ENCODE data around the gene FRMD5. TPM values are rescaled to one million over a fixed set of nuclear protein-coding genes. Genes with fewer than 3 reads are reported as not detected.
A peak's percentile ranks its signal among the peaks of the same experiment; 100 is the strongest.

Gene FRMD5
- polyA plus RNA-seq, 1 donor (not counting 4 experiments of a cell fraction or from before 2014, with no cell fraction given) = 7.3 TPM

DNA sequence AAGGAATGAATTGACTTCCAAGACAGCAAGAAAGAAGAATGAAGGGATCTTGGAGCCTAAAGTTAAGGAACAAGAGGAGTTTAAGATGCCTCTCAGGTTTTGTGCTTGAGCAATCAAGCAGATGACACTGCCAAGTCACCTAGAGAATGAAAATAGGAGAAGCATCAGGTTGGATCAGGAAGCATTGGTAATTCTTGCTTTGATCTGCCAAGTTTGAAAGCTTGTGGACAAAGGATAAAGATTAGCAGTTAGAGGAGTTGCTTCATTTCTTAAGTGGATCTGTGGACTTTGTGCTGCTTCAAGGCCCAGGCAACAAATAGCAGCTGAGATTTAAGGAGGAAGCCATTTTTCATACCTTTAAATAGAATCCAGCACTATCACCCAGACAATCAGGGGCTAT lies 35.6 kb downstream of the FRMD5 start:
- Histone ChIP-seq H2AFZ (ENCODE audit: control insufficient read depth, low read length) (no peak overlapping the region), H3K9me1 (ENCODE audit: control insufficient read depth, extremely low read depth, insufficient read depth, low read length) (no peaks in the 10 kb centered on the region), H3K4me1 (ENCODE audit: control insufficient read depth, extremely low read depth, insufficient read depth, low read length) (peaks cover 30% of the 10 kb centered on the region), H3K79me2 (ENCODE audit: control insufficient read depth, insufficient read depth, low read length) (peaks cover 1% of the 10 kb centered on the region), H3K9ac (ENCODE audit: control insufficient read depth, extremely low read depth, insufficient read depth, low read length) (no peak overlapping the region), H3K4me2 (ENCODE audit: control insufficient read depth, extremely low read depth, insufficient read depth, low read depth, low read length) (no peak overlapping the region), H3K36me3 (ENCODE audit: control insufficient read depth in 2 of 2, extremely low read depth in 1 of 2, insufficient read depth in 2 of 2, low read length in 2 of 2) (peaks cover 0 to 1% of the 10 kb centered on the region in 2 experiments), H3K4me3 (ENCODE audit: control insufficient read depth in 2 of 3, extremely low read depth in 1 of 3, insufficient read depth in 2 of 3, low read depth in 1 of 3, low read length in 3 of 3) (no peak overlapping the region), H3K9me3 (ENCODE audit: control insufficient read depth, low read depth, low read length) (no peaks in the 10 kb centered on the region), H3K27ac (ENCODE audit: control insufficient read depth, insufficient read depth, low read length) (no peak overlapping the region), H4K20me1 (ENCODE audit: control insufficient read depth, extremely low read depth, insufficient read depth, low read length) (no peaks in the 10 kb centered on the region), H3K27me3 (ENCODE audit: control insufficient read depth, extremely low read depth, insufficient read depth, low read length) (no peaks in the 10 kb centered on the region)
- dilution Hi-C loops (cut with MboI; ENCODE audit: extremely low pct_ligation_motif_present, low sequenced_read_pairs) = no loop called here
- no peak for TF ChIP-seq EZH2 (IDR thresholded peaks at IDR 0.05; ENCODE audit: low read length)
- TF ChIP-seq, protein P1, sequence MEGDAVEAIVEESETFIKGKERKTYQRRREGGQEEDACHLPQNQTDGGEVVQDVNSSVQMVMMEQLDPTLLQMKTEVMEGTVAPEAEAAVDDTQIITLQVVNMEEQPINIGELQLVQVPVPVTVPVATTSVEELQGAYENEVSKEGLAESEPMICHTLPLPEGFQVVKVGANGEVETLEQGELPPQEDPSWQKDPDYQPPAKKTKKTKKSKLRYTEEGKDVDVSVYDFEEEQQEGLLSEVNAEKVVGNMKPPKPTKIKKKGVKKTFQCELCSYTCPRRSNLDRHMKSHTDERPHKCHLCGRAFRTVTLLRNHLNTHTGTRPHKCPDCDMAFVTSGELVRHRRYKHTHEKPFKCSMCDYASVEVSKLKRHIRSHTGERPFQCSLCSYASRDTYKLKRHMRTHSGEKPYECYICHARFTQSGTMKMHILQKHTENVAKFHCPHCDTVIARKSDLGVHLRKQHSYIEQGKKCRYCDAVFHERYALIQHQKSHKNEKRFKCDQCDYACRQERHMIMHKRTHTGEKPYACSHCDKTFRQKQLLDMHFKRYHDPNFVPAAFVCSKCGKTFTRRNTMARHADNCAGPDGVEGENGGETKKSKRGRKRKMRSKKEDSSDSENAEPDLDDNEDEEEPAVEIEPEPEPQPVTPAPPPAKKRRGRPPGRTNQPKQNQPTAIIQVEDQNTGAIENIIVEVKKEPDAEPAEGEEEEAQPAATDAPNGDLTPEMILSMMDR (optimal IDR thresholded peaks at IDR 0.05 in 1 of 3, IDR thresholded peaks at IDR 0.05 in 1 of 3, conservative IDR thresholded peaks at IDR 0.05 in 1 of 3; ENCODE audit: extremely low read depth in 1 of 3, insufficient read depth in 2 of 3, low read length in 3 of 3) = no peak
- DNase-seq (ENCODE audit: low read depth, low spot score) = no peak
- FAIRE-seq = no peak

DNA sequence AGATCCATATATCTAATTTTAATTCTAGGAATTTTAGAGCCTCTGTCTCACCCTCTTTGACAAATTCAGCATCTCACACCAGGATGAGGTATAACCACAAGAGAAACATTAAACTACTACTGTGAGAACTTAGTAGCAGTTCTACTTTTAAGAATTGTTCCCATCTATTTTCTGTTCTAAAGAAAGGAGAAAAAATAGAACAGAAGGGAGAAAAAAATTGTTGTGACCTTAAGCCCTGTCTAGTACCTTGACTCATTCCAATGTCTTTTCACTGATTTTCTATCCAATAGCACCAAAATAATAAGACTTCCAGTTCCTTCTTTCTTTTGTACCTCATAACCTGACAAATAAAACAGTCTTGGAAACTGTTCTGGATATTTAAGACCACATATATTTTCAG lies 37.0 kb downstream of the FRMD5 start:
- no peak for TF ChIP-seq EZH2 (IDR thresholded peaks at IDR 0.05; ENCODE audit: low read length)
- TF ChIP-seq, protein P1 (optimal IDR thresholded peaks at IDR 0.05 in 1 of 3, IDR thresholded peaks at IDR 0.05 in 1 of 3, conservative IDR thresholded peaks at IDR 0.05 in 1 of 3; ENCODE audit: extremely low read depth in 1 of 3, insufficient read depth in 2 of 3, low read length in 3 of 3) = no peak
- Histone ChIP-seq H3K9me1 (ENCODE audit: control insufficient read depth, extremely low read depth, insufficient read depth, low read length) (no peaks in the 10 kb centered on the region), H4K20me1 (ENCODE audit: control insufficient read depth, extremely low read depth, insufficient read depth, low read length) (no peaks in the 10 kb centered on the region), H3K4me1 (ENCODE audit: control insufficient read depth, extremely low read depth, insufficient read depth, low read length) (peaks cover 30% of the 10 kb centered on the region), H3K36me3 (ENCODE audit: control insufficient read depth in 2 of 2, extremely low read depth in 1 of 2, insufficient read depth in 2 of 2, low read length in 2 of 2) (peaks cover 0 to 1% of the 10 kb centered on the region in 2 experiments), H3K9me3 (ENCODE audit: control insufficient read depth, low read depth, low read length) (no peaks in the 10 kb centered on the region), H3K27ac (ENCODE audit: control insufficient read depth, insufficient read depth, low read length) (peak overlapping the region; percentile 22), H2AFZ (ENCODE audit: control insufficient read depth, low read length) (no peak overlapping the region), H3K4me2 (ENCODE audit: control insufficient read depth, extremely low read depth, insufficient read depth, low read depth, low read length) (peak overlapping the region; percentile 50), H3K9ac (ENCODE audit: control insufficient read depth, extremely low read depth, insufficient read depth, low read length) (no peak overlapping the region), H3K79me2 (ENCODE audit: control insufficient read depth, insufficient read depth, low read length) (peaks cover 1% of the 10 kb centered on the region), H3K4me3 (ENCODE audit: control insufficient read depth in 2 of 3, extremely low read depth in 1 of 3, insufficient read depth in 2 of 3, low read depth in 1 of 3, low read length in 3 of 3) (no peak overlapping the region), H3K27me3 (ENCODE audit: control insufficient read depth, extremely low read depth, insufficient read depth, low read length) (no peaks in the 10 kb centered on the region)
- FAIRE-seq (no peak), DNase-seq (ENCODE audit: low read depth, low spot score) (no peak)
- dilution Hi-C loops (cut with MboI; ENCODE audit: extremely low pct_ligation_motif_present, low sequenced_read_pairs) = no loop called here

All from keratinocyte (primary cell).